OCI-M2 (cell line): Measurements from ENCODE around the gene CLDN5.

Experiments
- DNase-seq: peaks from one replicate; lab custom pipeline; 2025; ENCODE audit not compliant: unreplicated experiment; lab: John Stamatoyannopoulos, UW

Gene CLDN5

DNA sequence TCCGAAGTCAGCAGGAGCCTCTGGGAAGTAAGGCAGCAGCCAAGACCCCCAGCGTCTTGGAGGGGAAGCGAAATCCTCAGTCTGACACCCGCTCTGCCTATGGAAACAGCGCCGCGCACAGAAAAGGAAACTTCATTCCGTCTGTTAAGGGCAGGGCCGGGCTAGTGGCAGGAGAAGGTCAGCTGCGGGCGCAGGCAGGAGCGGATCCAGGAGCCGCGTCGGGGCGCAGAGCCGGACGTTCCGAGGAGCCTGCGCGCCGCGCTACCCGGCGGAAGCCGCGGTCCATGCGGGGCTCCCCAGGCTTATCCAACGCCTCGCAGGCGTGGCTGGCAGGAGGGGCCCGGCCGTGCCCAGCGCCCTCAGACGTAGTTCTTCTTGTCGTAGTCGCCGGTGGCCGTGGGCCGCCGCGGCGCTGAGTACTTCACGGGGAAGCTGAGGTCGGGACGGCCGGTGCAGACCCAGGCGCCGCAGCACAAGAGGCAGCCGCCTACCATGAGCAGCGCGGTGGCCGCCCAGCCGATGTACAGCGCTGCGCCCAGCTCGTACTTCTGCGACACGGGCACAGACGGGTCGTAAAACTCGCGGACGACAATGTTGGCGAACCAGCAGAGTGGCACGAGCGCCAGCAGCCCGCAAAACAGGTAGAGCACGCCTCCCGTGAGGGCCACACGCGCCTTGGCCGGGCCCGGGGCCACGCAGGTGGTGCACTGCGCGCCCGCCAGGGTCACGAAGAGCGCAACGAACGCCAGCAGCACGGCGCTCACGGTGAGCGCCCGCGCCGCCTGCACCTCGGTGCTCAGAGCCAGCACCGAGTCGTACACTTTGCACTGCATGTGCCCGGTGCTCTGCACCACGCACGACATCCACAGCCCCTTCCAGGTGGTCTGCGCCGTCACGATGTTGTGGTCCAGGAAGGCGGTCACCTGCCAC is 705 bp downstream of the CLDN5 start:
- no peak for DNase-seq

DNA sequence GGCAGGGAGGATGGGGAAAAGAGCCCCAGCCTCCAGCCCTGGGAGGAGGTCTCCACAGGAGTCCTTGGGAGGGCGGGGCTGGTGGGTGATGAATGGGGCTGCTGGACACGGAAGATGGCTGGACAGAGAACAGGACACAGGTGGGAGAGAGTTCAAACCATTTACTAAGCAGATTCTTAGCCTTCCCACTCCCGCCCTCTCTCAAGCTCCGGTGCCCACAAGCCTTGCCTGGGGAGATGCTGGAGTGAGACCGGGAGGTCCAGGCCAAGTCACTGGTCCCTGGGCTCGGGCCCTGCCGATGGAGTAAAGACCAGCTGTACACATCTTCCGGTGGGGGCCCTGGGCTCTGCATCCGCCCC is 1.4 kb downstream of the CLDN5 start:
- DNase-seq, result no peak

DNA sequence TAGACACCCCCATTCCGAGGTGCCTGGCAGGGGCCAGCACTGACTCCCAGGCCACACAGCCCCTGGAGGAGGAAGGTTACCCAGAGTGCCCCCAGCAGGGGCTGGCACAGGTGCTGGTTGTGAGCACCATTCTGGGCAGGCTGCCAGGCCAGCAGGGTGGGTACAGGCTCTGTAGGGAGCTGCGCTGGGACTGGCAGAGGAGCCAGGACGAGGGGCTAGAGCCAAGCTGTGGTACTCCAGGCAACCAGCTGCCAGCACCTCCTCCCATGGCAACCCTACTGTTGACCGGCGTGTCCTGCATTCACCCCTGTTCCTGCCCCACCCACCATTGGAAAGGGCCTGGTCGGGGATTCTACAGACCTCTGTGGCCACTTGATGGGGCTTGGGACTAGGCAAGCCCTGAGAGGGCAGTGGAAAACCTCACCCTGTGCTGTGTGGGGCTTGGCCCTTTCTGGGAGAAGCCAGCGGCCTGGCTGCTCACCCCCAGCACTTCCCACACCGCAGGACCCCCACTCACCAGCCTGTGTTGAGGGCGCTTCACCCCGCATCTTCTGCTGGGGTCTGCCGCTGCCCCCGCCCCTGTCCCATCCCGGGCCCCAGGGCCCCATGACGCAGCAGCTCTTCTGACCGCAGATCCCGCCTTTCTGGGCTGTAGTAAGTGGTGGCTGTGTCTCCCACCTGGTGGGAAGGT is 1.9 kb downstream of the CLDN5 start:
- no peak for DNase-seq

DNA sequence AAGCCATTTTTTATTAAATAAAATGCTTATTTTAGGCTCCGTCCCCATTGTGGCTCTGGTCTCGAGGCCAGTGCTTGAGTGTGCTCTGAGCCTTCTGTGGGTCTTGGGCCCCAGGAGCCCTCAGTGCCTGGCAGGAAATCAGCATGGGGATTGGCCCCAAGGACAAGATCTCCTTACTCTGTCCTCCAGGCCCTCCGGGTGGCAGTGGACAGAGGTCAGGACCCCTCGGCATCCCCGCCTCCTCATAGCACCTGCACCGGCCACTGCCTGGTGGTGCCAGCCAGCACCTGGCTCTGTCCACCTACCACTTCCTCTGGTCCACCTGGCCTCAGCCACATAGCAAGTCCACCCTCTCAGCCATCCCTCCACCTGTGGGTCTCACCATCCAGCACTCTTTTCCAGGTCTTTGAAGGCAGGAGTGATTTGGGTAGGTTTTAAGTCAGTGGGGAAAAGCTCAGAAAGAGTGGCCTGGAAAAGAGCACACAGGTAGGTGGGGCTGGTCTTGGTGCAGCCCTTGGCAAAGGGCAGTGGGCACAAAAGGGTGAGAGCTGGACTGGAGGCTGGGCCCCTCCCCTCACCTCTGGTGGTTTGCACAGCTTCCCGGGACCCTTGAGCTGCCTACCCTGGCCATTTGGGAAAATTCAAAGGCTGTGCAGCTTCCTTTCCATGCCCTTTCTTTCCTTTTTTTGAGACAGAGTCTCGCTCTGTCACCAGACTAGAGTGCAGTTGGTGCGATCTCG is 3.5 kb downstream of the CLDN5 start:
- DNase-seq, result no peak

DNA sequence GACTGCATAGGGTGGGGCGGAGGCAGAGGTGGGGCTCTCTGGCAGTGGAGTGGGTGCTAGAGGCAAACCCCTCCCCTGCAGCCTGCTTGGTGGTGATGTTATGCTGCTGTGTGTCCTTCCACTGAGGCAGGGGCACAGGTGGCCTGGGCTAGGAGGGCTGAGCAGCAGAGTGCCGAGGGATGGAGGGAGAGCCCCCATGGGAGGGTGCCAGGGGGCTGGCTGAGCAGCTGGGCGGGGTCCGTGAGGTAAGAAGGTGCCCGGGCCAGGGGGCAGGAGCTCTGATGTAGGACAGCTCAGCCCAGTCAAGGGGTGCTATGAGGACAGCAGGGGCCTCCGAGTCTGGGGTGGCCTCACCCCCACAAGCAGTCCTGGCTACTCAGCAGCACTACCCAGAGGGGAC is 4.2 kb downstream of the CLDN5 start:
- DNase-seq, result no peak

DNA sequence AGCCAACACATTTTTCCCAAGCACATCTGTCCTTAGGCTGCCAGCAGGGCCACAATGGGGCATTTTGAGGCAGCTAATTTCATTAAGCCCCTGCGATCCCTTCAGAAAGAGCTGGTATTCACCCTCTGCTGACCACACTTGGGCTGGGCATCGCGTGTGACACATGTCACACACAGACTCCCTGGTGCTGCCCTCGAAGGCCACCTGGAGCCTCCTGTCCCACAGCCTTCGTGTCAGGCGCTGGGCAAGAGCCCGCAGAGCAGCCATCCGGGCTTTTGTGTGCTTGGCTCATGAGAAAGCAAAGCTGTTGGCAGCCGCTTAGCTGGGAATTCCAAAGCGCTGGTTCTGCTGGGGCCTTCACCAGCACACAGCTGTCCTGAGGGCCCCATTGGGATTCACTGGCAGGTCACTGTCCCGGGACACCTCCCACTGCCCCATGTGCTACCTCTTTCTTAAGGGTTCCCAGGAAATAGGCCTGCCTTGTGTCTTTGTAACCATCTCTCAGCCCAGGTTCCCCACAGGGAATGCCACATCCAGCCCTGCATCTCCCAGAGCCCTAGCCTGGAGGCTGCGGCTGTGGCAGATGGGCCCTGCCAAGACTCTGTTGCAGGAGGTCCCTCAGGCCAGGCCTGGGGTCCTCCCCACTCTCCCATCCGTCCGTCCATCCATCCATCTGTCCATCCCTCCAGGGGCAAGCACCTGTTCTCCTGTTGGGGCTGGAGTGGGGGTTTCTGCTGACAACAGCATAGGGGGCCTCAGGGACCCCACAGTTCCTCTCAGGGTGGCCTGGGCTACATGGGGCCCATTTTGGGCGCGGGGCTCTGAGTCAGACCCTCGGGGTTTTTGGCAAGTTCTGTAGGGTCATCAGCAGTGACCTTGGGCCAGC is 4.9 kb downstream of the CLDN5 start:
- DNase-seq, result no peak

DNA sequence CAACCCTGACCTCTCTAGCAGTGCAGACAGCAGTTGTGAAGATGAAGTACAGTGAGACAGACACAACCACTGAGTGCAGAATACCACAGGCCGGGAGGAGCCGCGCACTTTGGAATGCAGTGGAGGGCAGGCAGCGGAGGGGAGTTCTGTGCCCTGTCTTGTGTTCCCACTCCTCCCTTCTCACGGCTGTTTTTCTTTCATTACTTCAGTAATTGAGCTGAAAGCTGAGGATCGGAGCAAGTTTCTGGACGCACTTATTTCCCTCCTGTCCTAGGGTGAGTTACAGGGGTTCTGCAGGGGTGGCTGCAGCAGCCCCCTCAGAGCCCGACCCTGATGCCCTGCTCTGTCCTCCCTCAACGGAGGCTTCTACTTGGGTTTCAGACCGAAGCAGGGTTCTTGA is 5.6 kb downstream of the CLDN5 start:
- no peak for DNase-seq

DNA sequence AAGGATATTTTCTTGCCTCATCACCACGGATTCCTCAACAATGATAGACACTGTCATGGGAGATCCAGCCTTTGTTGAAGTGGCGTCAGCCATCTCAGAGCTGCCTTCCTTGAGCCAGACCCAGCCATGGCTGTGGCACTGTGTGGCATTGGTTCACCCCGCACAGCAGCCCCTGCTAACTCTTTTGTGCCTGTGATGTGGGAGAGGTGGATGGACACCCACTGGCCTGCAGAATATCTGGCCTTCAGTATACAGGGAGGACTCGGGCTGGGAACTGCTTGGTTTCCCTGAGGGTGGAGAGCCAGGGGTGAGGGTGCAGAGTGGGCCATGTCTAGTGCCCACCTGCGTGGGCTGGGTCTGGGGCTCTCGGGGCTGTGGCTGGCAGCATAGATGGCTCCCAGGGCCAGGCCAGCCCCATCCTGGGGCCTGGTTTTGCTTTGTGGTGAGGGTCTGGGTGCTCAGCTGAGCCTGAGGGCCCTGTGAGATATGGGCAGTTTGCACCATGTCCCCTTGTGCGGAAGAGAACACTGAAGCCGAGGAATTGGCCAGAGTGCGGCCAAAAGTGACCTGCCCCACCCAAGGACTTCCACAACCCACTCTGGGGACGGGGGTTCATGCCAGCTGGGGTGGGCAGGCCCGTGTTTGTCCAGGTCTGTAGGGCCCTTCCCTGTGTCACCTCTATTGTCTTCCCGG is 6.1 kb downstream of the CLDN5 start:
- no peak for DNase-seq

DNA sequence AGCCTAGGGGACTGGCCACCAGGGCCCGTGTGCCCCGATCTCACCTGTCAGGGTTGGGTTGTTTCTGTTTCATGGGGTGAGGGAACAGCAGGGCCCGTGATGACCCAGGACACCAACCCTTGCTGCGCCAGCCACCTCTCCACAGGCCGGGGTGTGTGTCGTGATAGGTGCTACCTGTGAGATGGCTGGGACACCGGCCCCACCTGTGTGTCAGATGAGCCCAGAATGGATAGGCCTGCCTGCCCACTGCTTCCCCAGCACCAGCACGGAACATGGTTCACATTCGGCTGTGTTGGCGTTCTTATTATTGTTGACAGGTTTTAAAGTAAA is 7.1 kb downstream of the CLDN5 start:
- no peak for DNase-seq

DNA sequence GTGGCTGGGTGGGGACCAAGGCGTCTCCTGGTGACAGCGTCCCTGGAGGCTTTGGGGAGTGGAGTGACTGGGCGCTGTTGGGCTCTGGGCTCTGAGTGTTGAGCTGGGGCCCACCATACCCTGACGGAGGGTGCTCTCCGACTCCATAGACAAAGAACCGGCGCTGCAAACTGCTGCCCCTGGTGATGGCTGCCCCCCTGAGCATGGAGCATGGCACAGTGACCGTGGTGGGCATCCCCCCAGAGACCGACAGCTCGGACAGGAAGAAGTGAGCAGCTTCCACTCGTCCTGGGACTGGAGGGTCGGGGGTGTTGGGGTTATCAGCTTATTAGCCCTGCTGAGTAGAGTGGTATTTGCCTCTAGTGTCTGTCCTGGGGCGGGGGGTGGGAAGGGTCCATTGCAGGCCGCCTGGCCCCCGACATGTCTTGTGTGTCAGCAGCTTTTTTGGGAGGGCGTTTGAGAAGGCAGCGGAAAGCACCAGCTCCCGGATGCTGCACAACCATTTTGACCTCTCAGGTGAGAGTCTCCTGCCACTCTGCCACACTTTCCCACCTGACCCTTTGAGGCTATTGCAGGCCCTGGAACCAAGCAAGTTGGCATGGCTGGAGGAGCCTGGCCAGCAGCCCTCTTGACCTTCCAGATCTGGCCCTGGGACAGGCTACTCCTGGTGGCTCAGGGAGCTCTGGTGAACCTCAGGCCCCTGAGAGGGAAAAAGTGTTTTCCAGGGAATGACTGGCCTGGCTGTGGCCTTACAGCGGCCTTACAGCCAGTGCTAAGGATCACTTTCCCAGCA is 7.6 kb downstream of the CLDN5 start:
- DNase-seq, result no peak

DNA sequence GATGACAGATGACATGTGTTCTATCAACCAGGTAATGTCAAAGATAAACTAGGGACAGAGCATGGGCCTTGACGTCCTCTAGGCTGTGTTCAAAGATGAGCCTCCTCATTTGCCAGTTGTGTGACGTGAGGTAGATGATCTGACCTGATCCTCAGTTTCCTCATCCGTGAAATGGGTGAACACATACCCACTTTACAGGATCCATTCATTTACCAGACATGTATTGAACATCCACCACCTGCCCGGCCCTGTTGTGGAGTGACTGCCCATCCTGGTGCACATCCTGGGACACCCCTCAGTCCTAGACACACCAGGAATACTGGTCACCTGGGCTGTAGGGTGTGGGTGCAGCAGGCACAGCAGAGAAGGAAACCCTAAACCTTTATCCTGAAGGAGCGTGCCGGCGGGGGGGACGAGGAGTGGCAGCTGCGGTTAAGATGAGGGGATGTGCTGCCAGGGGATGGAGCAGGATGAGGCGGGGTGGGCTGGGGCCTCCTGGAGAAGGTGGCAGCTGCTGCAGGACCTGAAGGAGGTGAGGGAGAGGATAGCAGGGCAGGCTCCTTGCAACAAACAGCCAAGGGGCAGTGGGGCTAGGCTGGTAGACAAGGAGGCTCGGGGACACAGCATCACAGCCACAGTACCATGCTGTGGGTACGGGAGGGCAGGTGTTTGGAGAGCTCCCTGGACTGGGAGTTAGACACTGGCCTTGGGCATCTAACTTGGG is 8.4 kb downstream of the CLDN5 start:
- no peak for DNase-seq

DNA sequence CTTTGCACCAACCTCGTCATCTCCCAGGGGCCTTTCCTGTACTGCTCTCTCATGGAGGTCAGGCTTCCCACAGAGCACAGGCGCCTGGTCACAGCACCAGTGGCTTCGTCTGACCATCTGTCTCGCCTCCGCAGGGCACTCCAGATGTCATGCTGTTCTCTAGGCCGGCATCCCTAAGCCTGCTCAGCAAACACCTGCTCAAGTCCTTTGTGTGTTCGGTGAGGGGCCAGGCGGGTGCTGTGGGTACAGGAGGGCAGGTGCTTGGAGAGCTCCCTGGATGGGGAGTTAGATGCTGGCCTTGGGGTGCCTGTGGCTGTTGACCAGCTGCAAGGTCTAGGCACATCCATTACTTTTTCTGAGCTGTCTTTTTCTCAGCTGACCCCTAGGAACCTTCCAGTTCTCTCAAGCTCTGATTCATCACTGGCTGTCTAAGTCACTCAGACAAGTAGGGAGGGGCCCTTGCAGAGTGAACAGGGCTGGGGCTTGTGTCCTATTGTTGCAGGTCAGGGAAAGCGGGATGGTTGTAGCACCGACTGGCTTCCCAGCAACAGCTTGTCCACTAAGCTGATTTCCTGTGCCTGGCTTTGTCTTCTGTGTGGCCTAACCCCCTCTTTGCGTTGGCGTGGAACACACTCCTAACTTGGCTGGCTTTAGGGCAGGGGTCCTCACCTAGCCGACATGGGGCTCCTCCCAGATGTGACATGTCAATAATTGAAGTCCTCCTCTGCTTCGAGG is 9.2 kb downstream of the CLDN5 start:
- no peak for DNase-seq

DNA sequence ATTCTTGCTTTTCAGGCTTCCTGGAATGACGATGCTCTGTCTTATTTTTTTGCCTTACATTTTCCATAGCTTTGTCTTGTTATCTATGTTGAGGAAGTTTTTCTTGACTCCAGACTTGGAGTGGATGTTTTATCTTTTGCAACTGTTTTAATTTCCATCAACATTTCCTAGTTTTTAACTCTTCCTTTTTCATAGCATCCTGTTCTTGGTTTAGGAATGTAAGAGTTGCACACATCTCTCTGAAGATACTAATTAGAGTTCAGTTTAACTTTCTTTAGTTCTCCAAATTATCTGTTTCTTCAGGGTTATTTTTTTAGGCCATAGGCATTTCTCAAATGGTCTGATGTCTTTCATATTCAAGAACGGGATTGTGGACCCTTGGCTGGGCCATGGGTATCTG is 10.4 kb downstream of the CLDN5 start:
- no peak for DNase-seq

DNA sequence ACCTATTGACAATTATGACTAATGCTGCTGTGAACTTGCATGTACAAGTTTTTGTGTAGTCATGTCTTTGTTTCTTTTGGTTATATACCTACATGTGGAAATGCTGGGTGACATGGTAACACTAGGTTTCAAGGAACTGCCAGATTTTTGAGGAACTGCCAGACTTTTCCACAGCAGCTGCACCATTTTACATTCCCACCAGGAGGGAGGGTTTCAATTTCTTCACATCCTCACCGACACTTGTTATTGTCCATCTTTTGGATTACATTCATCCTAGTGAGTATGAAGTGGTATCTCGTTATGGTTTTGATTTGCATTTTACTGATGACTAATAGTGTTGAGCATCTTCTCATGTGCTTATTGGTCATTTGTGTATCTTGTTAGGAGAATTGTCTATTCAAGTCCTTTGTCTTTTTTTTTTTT is 13.3 kb downstream of the CLDN5 start:
- DNase-seq, result no peak

DNA sequence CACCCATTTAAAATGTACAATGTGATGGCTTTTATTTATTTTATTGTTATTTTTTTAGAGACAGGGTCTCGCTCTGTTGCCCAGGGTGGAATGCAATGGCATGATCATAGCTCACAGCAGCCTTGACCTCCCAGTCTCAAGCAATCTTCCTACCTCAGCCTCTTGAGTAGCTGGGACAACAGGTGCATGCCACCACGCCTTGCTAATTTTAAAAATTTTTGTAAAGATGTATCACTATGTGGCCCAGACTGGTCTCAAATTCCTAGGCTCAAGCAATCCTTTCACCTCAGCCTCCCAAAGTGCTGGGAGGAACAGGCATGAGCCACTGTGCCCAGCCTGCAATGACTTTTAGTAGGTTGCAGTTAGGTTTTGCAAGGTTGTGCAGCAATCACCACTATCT is 14.3 kb downstream of the CLDN5 start:
- DNase-seq, result no peak

DNA sequence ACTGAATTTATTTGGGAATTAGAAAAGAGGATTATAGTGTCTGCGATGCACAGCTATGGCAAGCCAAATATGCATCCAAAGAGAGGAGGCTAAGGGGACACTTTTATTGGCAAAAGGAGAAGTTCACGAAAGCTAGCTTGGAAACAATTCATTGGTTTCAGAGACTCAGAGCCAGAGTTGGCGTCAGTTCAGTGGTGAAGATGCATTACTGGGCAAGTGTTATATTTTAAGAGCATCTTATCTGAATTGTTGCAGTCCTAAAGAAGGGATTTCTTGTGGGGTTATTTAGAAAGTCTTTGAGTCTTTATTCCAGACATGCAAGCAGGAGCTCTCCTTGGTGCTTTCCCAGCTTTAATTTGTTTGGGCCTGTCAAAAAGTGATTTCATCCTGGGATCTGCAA is 15.0 kb downstream of the CLDN5 start:
- no peak for DNase-seq

DNA sequence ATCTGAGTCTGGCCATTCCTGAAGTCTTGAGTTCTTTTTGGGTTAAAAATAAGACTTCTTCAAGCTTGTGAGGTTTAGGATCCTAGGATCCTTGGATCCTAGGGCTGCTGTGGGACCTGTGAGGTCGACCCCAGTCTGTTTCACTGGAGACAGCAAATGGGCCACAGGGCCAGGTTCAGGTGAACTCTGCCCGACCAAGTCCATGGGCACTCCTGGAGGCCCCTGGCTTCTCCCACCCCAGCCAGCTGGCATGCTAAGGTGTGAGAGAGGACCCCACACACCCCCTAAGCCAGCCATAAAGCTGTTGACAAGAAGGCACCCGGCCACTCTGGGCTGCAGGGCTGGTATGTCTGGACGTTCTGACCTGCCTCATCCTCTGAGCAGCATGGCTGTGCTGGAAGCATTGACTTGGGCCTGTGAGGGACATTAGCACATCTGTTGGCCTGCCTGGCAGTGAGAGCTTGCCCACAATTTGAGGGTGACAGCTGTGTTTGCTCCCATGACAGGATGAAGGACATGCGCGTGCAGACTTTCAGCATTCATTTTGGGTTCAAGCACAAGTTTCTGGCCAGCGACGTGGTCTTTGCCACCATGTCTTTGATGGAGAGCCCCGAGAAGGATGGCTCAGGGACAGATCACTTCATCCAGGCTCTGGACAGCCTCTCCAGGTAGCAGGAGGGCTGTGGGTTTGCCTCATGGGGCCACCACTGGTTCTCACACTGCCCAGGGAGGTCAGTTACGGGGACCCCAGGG is 16.0 kb downstream of the CLDN5 start:
- DNase-seq, result no peak

DNA sequence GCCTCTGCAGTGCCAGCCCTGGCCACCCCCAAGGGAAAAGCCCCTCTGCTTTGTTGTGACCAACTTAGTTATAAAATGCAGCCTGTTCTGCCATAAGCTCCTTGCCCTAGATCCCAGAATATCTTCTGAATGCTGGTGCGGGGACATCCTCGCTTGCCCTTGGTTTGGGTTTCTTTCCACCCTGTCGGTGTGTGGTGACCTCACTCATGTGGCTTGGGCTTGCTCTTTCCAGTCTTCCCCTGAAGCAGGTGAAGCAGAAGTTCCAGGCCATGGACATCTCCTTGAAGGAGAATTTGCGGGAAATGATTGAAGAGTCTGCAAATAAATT is 16.7 kb downstream of the CLDN5 start:
- no peak for DNase-seq
